ENCODE data around the gene ADRM1.

GRCh38 chr20:62350629-62351422 lies 48.0 kb downstream of the ADRM1 start:
- TF ChIP-seq, protein P1, sequence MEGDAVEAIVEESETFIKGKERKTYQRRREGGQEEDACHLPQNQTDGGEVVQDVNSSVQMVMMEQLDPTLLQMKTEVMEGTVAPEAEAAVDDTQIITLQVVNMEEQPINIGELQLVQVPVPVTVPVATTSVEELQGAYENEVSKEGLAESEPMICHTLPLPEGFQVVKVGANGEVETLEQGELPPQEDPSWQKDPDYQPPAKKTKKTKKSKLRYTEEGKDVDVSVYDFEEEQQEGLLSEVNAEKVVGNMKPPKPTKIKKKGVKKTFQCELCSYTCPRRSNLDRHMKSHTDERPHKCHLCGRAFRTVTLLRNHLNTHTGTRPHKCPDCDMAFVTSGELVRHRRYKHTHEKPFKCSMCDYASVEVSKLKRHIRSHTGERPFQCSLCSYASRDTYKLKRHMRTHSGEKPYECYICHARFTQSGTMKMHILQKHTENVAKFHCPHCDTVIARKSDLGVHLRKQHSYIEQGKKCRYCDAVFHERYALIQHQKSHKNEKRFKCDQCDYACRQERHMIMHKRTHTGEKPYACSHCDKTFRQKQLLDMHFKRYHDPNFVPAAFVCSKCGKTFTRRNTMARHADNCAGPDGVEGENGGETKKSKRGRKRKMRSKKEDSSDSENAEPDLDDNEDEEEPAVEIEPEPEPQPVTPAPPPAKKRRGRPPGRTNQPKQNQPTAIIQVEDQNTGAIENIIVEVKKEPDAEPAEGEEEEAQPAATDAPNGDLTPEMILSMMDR (IDR thresholded peaks at IDR 0.05): no peak
- TF ChIP-seq POLR2AphosphoS5 (IDR thresholded peaks at IDR 0.05): no peak
- no peak for TF ChIP-seq POLR2A (IDR thresholded peaks at IDR 0.05)
- no peak for TF ChIP-seq EP300 (IDR thresholded peaks at IDR 0.05; ENCODE audit: low read depth)

Data from transverse colon (tissue), 4 donors.